GM23338 (cell line): ENCODE measurements around the gene CELA2B. TPM values are rescaled to one million over a fixed set of nuclear protein-coding genes. Genes with fewer than 3 reads are reported as not detected.

ENCODE experiments used
- ATAC-seq: fragments of 200-7000 bp; cut with Tn5 transposase; 3 replicates; pipeline ENCODE4 v1.9.1; 2020
- DNase-seq: peaks from one replicate; pipeline ENCODE4 v3.0.0-alpha.2; 2015; ENCODE audit warnings: low spot score
- H2AFZ ChIP-seq: fragments of 200-600 bp; sonication (generic); 2 replicates; pipeline ENCODE4 v1.8.0; 2016; ENCODE audit warnings: antibody characterized with exemption, mild to moderate bottlenecking, moderate library complexity
- H3F3A ChIP-seq: fragments of 200-600 bp; sonication (generic); replicated peaks from 2 replicates; pipeline ENCODE4 v1.8.0; 2017; ENCODE audit warnings: antibody characterized with exemption, mixed run types, low read depth
- H3K27ac ChIP-seq: fragments of 200-600 bp; sonication (generic); 2 replicates; pipeline ENCODE4 v1.6.1; 2016; ENCODE audit warnings: low read depth
- H3K27me3 ChIP-seq: fragments of 200-600 bp; sonication (generic); 2 replicates; pipeline ENCODE4 v1.8.0; 2016; ENCODE audit warnings: mild to moderate bottlenecking, mixed run types, moderate library complexity; ENCODE audit not compliant: insufficient read depth
- H3K36me3 ChIP-seq: fragments of 200-600 bp; sonication (generic); 2 replicates; pipeline ENCODE4 v1.8.0; 2016; ENCODE audit warnings: mild to moderate bottlenecking; ENCODE audit not compliant: insufficient read depth
- H3K4me1 ChIP-seq: fragments of 200-600 bp; sonication (generic); 2 replicates; pipeline ENCODE4 v1.8.0; 2016; ENCODE audit warnings: mild to moderate bottlenecking, moderate library complexity; ENCODE audit not compliant: insufficient read depth
- H3K4me2 ChIP-seq: fragments of 200-600 bp; sonication (generic); 2 replicates; pipeline ENCODE4 v1.7.1; 2017; ENCODE audit warnings: mixed run types
- H3K4me3 ChIP-seq: fragments of 200-600 bp; sonication (generic); 2 replicates; pipeline ENCODE4 v1.6.1; 2016; ENCODE audit warnings: mixed run types
- H3K79me2 ChIP-seq: fragments of 200-600 bp; sonication (generic); replicated peaks from 2 replicates; pipeline ENCODE4 v1.8.0; 2017; ENCODE audit warnings: mild to moderate bottlenecking; ENCODE audit not compliant: insufficient read depth
- H3K9me2 ChIP-seq: fragments of 200-600 bp; sonication (generic); 2 replicates; pipeline ENCODE4 v1.8.0; 2017; ENCODE audit not compliant: insufficient read depth
- H4K20me1 ChIP-seq: fragments of 200-600 bp; sonication (generic); replicated peaks from 2 replicates; pipeline ENCODE4 v1.8.0; 2017; ENCODE audit warnings: mild to moderate bottlenecking; ENCODE audit not compliant: insufficient read depth
- H3K27ac Mint-ChIP-seq: 2 replicates; pipeline ENCODE4 v1.8.0; 2020; ENCODE audit warnings: inconsistent platforms, mild to moderate bottlenecking, moderate library complexity, mixed read lengths
- H3K27me3 Mint-ChIP-seq: 3 replicates; pipeline ENCODE4 v1.8.0; 2022; ENCODE audit warnings: low read depth, mild to moderate bottlenecking, moderate library complexity, mixed read lengths, inconsistent platforms; ENCODE audit not compliant: insufficient read depth, poor library complexity
- H3K36me3 Mint-ChIP-seq: 3 replicates; pipeline ENCODE4 v1.8.0; 2021; ENCODE audit warnings: low read depth, mild to moderate bottlenecking, inconsistent platforms, moderate library complexity, mixed read lengths
- H3K4me1 Mint-ChIP-seq: 3 replicates; pipeline ENCODE4 v1.8.0; 2020; ENCODE audit warnings: mild to moderate bottlenecking, inconsistent platforms, mixed read lengths
- H3K4me3 Mint-ChIP-seq: 3 replicates; pipeline ENCODE4 v1.8.0; 2021; ENCODE audit warnings: moderate library complexity, mild to moderate bottlenecking, inconsistent platforms, mixed read lengths
- H3K9me3 Mint-ChIP-seq: 3 replicates; pipeline ENCODE4 v1.8.0; 2020; ENCODE audit warnings: moderate library complexity, mild to moderate bottlenecking, inconsistent platforms, mixed read lengths
- CREB1 ChIP-seq: fragments of 250-450 bp; sonication (Bioruptor Pico); IDR thresholded peaks from 2 replicates; pipeline ENCODE4 v1.5.0; 2020; ENCODE audit warnings: low read depth, mild to moderate bottlenecking, moderate library complexity
- EZH2 ChIP-seq: fragments of 200-600 bp; sonication (generic); IDR thresholded peaks from one replicate; pipeline ENCODE4 v1.8.0; 2017; ENCODE audit warnings: antibody characterized with exemption, mild to moderate bottlenecking, low read depth; ENCODE audit not compliant: unreplicated experiment
- EZH2phosphoT487 ChIP-seq: fragments of 200-600 bp; sonication (generic); IDR thresholded peaks from one replicate; pipeline ENCODE4 v1.8.1; 2018; ENCODE audit warnings: antibody characterized with exemption; ENCODE audit not compliant: unreplicated experiment
- JUNB ChIP-seq: IDR thresholded peaks from one replicate; pipeline ENCODE4 v1.6.1; 2016; ENCODE audit warnings: antibody characterized with exemption; ENCODE audit not compliant: unreplicated experiment
- NANOG ChIP-seq: IDR thresholded peaks from 2 replicates; pipeline ENCODE4 v1.6.1; 2016; ENCODE audit warnings: antibody characterized with exemption, borderline replicate concordance
- POLR2AphosphoS5 ChIP-seq: IDR thresholded peaks from 2 replicates; pipeline ENCODE4 v1.6.1; 2016; ENCODE audit warnings: antibody characterized with exemption, low read depth
- REST ChIP-seq: IDR thresholded peaks from one replicate; pipeline ENCODE4 v1.6.1; 2018; ENCODE audit warnings: antibody characterized with exemption; ENCODE audit not compliant: unreplicated experiment
- STAT1 ChIP-seq: IDR thresholded peaks from one replicate; pipeline ENCODE4 v1.6.1; 2016; ENCODE audit warnings: antibody characterized with exemption; ENCODE audit not compliant: unreplicated experiment
- ZNF114 ChIP-seq: fragments of 250-450 bp; sonication (Bioruptor Pico); IDR thresholded peaks from 2 replicates; pipeline ENCODE4 v1.5.0; 2020; ENCODE audit warnings: mild to moderate bottlenecking, moderate library complexity
- ZNF331 ChIP-seq: fragments of 250-450 bp; sonication (Bioruptor Pico); IDR thresholded peaks from 2 replicates; pipeline ENCODE4 v1.5.0; 2020; ENCODE audit warnings: low read depth, mild to moderate bottlenecking, moderate library complexity
- polyA plus RNA-seq: library from polyadenylated mRNA; unstranded; fragments of >200 nt; fragmentation: Nextera tagmentation; extraction: Ambion mirVana; gene quantifications from 2 replicates; pipeline ENCODE4 v1.2.1, GENCODE V29; 2016
- total RNA-seq: library from RNA; depleted of rRNA; stranded (reverse); fragments of >200 nt; shearing (Covaris generic); gene quantifications from 2 replicates; pipeline ENCODE4 v1.2.3, GENCODE V29; 2014
- TF ChIP-seq, protein P1 (sequence below), 2 experiments: fragments of 200-600 bp in 1 of 2; sonication (generic) in 1 of 2; conservative IDR thresholded peaks; 2 replicates each; pipeline versions ENCODE4 v1.5.1 to v1.6.1; 2016 to 2017; ENCODE audit warnings: antibody characterized with exemption in 2 of 2, low read depth in 2 of 2, mild to moderate bottlenecking in 2 of 2, moderate library complexity in 1 of 2
- TF ChIP-seq, protein P2 (sequence below): IDR thresholded peaks from 2 replicates; pipeline ENCODE4 v1.6.1; 2016; ENCODE audit warnings: antibody characterized with exemption
- TF ChIP-seq, protein P3 (sequence below): fragments of 250-450 bp; sonication (Bioruptor Pico); IDR thresholded peaks from 2 replicates; pipeline ENCODE4 v1.5.0; 2020; ENCODE audit warnings: mild to moderate bottlenecking, moderate library complexity

The CELA2B gene
- total and polyA plus RNA-seq, 2 experiments from 2014 or later, result not detected

- Histone ChIP-seq H4K20me1 (no peaks in the 10 kb centered on the region; the same call in 1 of the 2 replicates), H3K4me3 (no peak overlapping the region), H3K27ac (peak overlapping the region; percentile 92), H3K27me3 (no peaks in the 10 kb centered on the region), H3K4me1 (peaks cover 34% of the 10 kb centered on the region), H3K9me2 (no peaks in the 10 kb centered on the region), H3K36me3 (no peaks in the 10 kb centered on the region), H3F3A (peaks cover 20% of the 10 kb centered on the region; the same call in 1 of the 2 replicates), H2AFZ (no peak overlapping the region), H3K4me2 (peak overlapping the region; percentile 63), H3K79me2 (no peaks in the 10 kb centered on the region; the same call in 1 of the 2 replicates)
- no peak for DNase-seq
- H3K9me3 Mint-ChIP-seq, result no peaks in the 10 kb centered on the region
- peaks cover 43% of the 10 kb centered on the region for H3K4me1 Mint-ChIP-seq
- peaks cover 12% of the 10 kb centered on the region for H3K27me3 Mint-ChIP-seq
- peak overlapping the region; percentile 98 for H3K27ac Mint-ChIP-seq
- peak overlapping the region; percentile 22; the same call in 1 of the 3 replicates for H3K4me3 Mint-ChIP-seq
- TF ChIP-seq NANOG, result no peak
- TF ChIP-seq, protein P1, sequence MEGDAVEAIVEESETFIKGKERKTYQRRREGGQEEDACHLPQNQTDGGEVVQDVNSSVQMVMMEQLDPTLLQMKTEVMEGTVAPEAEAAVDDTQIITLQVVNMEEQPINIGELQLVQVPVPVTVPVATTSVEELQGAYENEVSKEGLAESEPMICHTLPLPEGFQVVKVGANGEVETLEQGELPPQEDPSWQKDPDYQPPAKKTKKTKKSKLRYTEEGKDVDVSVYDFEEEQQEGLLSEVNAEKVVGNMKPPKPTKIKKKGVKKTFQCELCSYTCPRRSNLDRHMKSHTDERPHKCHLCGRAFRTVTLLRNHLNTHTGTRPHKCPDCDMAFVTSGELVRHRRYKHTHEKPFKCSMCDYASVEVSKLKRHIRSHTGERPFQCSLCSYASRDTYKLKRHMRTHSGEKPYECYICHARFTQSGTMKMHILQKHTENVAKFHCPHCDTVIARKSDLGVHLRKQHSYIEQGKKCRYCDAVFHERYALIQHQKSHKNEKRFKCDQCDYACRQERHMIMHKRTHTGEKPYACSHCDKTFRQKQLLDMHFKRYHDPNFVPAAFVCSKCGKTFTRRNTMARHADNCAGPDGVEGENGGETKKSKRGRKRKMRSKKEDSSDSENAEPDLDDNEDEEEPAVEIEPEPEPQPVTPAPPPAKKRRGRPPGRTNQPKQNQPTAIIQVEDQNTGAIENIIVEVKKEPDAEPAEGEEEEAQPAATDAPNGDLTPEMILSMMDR (conservative IDR thresholded peaks at IDR 0.05; ENCODE audit: low read depth in 2 of 2), result no peak
- TF ChIP-seq ZNF331, result no peak
- TF ChIP-seq ZNF114, result no peak
- TF ChIP-seq STAT1, result no peak
- TF ChIP-seq EZH2phosphoT487, result no peak
- no peak for TF ChIP-seq EZH2
- no peak for TF ChIP-seq JUNB
- TF ChIP-seq CREB1 (CRISPR knock-in tag), result no peak
- TF ChIP-seq, protein P2, sequence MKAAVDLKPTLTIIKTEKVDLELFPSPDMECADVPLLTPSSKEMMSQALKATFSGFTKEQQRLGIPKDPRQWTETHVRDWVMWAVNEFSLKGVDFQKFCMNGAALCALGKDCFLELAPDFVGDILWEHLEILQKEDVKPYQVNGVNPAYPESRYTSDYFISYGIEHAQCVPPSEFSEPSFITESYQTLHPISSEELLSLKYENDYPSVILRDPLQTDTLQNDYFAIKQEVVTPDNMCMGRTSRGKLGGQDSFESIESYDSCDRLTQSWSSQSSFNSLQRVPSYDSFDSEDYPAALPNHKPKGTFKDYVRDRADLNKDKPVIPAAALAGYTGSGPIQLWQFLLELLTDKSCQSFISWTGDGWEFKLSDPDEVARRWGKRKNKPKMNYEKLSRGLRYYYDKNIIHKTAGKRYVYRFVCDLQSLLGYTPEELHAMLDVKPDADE, result no peak
- TF ChIP-seq, protein P3, sequence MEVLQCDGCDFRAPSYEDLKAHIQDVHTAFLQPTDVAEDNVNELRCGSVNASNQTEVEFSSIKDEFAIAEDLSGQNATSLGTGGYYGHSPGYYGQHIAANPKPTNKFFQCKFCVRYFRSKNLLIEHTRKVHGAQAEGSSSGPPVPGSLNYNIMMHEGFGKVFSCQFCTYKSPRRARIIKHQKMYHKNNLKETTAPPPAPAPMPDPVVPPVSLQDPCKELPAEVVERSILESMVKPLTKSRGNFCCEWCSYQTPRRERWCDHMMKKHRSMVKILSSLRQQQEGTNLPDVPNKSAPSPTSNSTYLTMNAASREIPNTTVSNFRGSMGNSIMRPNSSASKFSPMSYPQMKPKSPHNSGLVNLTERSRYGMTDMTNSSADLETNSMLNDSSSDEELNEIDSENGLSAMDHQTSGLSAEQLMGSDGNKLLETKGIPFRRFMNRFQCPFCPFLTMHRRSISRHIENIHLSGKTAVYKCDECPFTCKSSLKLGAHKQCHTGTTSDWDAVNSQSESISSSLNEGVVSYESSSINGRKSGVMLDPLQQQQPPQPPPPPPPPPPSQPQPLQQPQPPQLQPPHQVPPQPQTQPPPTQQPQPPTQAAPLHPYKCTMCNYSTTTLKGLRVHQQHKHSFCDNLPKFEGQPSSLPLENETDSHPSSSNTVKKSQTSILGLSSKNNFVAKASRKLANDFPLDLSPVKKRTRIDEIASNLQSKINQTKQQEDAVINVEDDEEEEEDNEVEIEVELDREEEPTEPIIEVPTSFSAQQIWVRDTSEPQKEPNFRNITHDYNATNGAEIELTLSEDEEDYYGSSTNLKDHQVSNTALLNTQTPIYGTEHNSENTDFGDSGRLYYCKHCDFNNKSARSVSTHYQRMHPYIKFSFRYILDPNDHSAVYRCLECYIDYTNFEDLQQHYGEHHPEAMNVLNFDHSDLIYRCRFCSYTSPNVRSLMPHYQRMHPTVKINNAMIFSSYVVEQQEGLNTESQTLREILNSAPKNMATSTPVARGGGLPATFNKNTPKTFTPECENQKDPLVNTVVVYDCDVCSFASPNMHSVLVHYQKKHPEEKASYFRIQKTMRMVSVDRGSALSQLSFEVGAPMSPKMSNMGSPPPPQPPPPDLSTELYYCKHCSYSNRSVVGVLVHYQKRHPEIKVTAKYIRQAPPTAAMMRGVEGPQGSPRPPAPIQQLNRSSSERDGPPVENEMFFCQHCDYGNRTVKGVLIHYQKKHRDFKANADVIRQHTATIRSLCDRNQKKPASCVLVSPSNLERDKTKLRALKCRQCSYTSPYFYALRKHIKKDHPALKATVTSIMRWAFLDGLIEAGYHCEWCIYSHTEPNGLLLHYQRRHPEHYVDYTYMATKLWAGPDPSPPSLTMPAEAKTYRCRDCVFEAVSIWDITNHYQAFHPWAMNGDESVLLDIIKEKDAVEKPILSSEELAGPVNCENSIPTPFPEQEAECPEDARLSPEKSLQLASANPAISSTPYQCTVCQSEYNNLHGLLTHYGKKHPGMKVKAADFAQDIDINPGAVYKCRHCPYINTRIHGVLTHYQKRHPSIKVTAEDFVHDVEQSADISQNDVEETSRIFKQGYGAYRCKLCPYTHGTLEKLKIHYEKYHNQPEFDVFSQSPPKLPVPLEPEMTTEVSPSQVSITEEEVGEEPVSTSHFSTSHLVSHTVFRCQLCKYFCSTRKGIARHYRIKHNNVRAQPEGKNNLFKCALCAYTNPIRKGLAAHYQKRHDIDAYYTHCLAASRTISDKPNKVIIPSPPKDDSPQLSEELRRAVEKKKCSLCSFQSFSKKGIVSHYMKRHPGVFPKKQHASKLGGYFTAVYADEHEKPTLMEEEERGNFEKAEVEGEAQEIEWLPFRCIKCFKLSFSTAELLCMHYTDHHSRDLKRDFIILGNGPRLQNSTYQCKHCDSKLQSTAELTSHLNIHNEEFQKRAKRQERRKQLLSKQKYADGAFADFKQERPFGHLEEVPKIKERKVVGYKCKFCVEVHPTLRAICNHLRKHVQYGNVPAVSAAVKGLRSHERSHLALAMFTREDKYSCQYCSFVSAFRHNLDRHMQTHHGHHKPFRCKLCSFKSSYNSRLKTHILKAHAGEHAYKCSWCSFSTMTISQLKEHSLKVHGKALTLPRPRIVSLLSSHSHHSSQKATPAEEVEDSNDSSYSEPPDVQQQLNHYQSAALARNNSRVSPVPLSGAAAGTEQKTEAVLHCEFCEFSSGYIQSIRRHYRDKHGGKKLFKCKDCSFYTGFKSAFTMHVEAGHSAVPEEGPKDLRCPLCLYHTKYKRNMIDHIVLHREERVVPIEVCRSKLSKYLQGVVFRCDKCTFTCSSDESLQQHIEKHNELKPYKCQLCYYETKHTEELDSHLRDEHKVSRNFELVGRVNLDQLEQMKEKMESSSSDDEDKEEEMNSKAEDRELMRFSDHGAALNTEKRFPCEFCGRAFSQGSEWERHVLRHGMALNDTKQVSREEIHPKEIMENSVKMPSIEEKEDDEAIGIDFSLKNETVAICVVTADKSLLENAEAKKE (CRISPR knock-in tag), result no peak
- TF ChIP-seq POLR2AphosphoS5, result no peak
- no peak for TF ChIP-seq REST
- ATAC-seq, result no peak
- peaks cover 15% of the 10 kb centered on the region for H3K36me3 Mint-ChIP-seq
These were observed 33.7 kb downstream of the CELA2B start for GRCh38 chr1:15509586-15509985.
